ENCODE measurements around the gene ZNF823. TPM values are rescaled to one million over a fixed set of nuclear protein-coding genes. Genes with fewer than 3 reads are reported as not detected.

The ZNF823 gene
- total and polyA plus RNA-seq, 2 of the 4 experiments (the other 2 are of a cell fraction), result 2.2 to 9.3 TPM

GRCh38 chr19:11738746-11739620 is at the start of gene ZNF823 (continued):
- no peak for TF ChIP-seq MAZ (IDR thresholded peaks at IDR 0.05; ENCODE audit: borderline replicate concordance, low read depth, low read length)
- no peak for TF ChIP-seq CHD1 (IDR thresholded peaks at IDR 0.05; ENCODE audit: low read depth, low read length)
- no peak for TF ChIP-seq ELK1 (IDR thresholded peaks at IDR 0.05; ENCODE audit: borderline replicate concordance, low read depth, low read length)

GRCh38 chr19:11787536-11787935 is 48.8 kb upstream of the ZNF823 start:
- Histone ChIP-seq H3K14ac (replicated peaks; ENCODE audit: low read depth, low read length) (no peak overlapping the region), H3K27ac (ENCODE audit: insufficient read depth, low read length) (no peak overlapping the region), H2AK9ac (replicated peaks; ENCODE audit: low read depth, low read length, poor library complexity) (no peak overlapping the region), H2BK20ac (ENCODE audit: low read depth, low read length) (no peak overlapping the region), H3K9me1 (ENCODE audit: insufficient read depth, low read length) (no peaks in the 10 kb centered on the region), H3K36me3 (ENCODE audit: control insufficient read depth, insufficient read depth, low read length) (peaks cover 4% of the 10 kb centered on the region), H3K23ac (ENCODE audit: low read depth, low read length) (no peak overlapping the region), H3K9me3 (ENCODE audit: control insufficient read depth, insufficient read depth, low read length) (peaks cover 43% of the 10 kb centered on the region), H2BK5ac (ENCODE audit: low read depth, low read length, poor library complexity, severe bottlenecking) (no peak overlapping the region), H4K8ac (ENCODE audit: low read depth in 2 of 2, low read length in 2 of 2) (no peak overlapping the region), H3K56ac (ENCODE audit: extremely low read depth, insufficient read depth, low read length) (no peak overlapping the region), H3K9ac (ENCODE audit: low read depth, low read length) (no peak overlapping the region), H4K5ac (ENCODE audit: low read depth, low read length) (no peak overlapping the region), H4K91ac (ENCODE audit: insufficient read depth, low read depth, low read length) (no peak overlapping the region), H2BK15ac (ENCODE audit: low read depth, low read length) (no peak overlapping the region), H3K27me3 (ENCODE audit: control insufficient read depth, insufficient read depth, low read length) (no peaks in the 10 kb centered on the region), H3K79me1 (ENCODE audit: low read depth in 1 of 2, low read length in 2 of 2) (no peaks in the 10 kb centered on the region), H3K4me3 (ENCODE audit: insufficient read depth, low read depth, low read length) (no peak overlapping the region), H3K4ac (ENCODE audit: low read depth, low read length) (no peak overlapping the region), H3K4me2 (ENCODE audit: low read depth, low read length) (no peak overlapping the region), H4K20me1 (ENCODE audit: insufficient read depth, low read length) (no peaks in the 10 kb centered on the region), H3K4me1 (ENCODE audit: control insufficient read depth, insufficient read depth, low read length) (no peaks in the 10 kb centered on the region), H2AK5ac (ENCODE audit: low read depth, low read length) (no peak overlapping the region), H3K18ac (ENCODE audit: low read depth, low read length) (no peak overlapping the region), H2BK120ac (ENCODE audit: low read depth, low read length) (no peak overlapping the region), H2AFZ (replicated peaks; ENCODE audit: low read length, poor library complexity) (no peak overlapping the region)
- intact Hi-C loops (cut with micrococcal nuclease) (no loop called here), in situ Hi-C loops (cut with MboI; ENCODE audit: low sequenced_read_pairs) (no loop called here), dilution Hi-C loops (cut with HindIII; ENCODE audit: low sequenced_read_pairs, unreplicated experiment) (no loop called here)
- ChIA-PET POLR2A (ENCODE audit: unreplicated experiment) (no interaction called here), CTCF (no interaction called here)
- DNase-seq (no peak), ATAC-seq (ENCODE audit: low read depth) (no peak)
- WGBS, 2 experiments (ENCODE audit: extremely low coverage in 2 of 2, insufficient read length in 1 of 2), result 100% methylated on average over 1 of the region's 3 CpGs; no CpG with 5 or more reads in 1 of the 2 experiments
- no TSS peak for BruUV-seq (replicated peaks)
- TF ChIP-seq RCOR1 (IDR thresholded peaks at IDR 0.05; ENCODE audit: insufficient replicate concordance, low read length) (no peak), NFE2L2 (IDR thresholded peaks at IDR 0.05; ENCODE audit: low read depth, low read length) (no peak), CEBPB (IDR thresholded peaks at IDR 0.05; ENCODE audit: low read depth, low read length) (no peak), FOS (IDR thresholded peaks at IDR 0.05; ENCODE audit: low read depth, low read length) (no peak), ELK1 (IDR thresholded peaks at IDR 0.05; ENCODE audit: borderline replicate concordance, low read depth, low read length) (no peak), POLR2A (IDR thresholded peaks at IDR 0.05; ENCODE audit: low read depth, low read length) (no peak), CTCF (conservative IDR thresholded peaks at IDR 0.05; ENCODE audit: low read depth, low read length) (no peak), USF2 (IDR thresholded peaks at IDR 0.05; ENCODE audit: low read depth, low read length) (no peak), CHD1 (IDR thresholded peaks at IDR 0.05; ENCODE audit: low read depth, low read length) (no peak)
